ENCODE measurements around the gene MAML1.

The MAML1 gene

DNA sequence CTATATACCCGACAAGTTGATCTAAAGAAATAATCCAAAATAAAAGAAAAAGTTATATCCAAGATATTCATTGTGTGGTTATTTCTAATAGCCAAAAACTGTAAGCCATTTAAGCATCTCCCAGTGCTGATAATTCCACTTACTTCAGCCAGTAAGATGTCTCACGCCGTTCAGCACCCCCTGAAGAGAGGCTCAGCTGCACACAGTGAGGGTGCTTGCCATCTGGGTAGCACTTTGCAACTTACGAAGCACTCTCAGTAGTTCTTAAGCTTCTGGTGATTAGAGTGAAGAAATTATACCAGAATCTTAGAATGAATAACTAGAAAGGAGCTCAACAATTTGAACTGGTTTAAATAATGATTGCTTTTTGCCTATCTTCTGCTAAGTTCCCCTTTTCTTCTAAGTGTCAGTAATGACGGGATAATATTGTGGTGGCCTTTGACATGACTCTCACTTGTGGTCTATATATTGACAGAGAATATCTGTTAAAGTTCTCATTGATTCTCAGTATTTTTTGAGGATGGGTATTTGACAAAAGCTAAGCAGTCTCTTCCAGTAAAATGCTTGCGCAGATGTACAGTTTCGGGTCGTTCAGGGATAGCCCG, 35.0 kb downstream of the MAML1 start:
- TF ChIP-seq, protein P1, sequence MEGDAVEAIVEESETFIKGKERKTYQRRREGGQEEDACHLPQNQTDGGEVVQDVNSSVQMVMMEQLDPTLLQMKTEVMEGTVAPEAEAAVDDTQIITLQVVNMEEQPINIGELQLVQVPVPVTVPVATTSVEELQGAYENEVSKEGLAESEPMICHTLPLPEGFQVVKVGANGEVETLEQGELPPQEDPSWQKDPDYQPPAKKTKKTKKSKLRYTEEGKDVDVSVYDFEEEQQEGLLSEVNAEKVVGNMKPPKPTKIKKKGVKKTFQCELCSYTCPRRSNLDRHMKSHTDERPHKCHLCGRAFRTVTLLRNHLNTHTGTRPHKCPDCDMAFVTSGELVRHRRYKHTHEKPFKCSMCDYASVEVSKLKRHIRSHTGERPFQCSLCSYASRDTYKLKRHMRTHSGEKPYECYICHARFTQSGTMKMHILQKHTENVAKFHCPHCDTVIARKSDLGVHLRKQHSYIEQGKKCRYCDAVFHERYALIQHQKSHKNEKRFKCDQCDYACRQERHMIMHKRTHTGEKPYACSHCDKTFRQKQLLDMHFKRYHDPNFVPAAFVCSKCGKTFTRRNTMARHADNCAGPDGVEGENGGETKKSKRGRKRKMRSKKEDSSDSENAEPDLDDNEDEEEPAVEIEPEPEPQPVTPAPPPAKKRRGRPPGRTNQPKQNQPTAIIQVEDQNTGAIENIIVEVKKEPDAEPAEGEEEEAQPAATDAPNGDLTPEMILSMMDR (IDR thresholded peaks at IDR 0.05; ENCODE audit: low read depth, low read length) = no peak
- H3K4me3 ChIP-seq (replicated peaks in 1 of 2; ENCODE audit: low read depth in 2 of 2, low read length in 2 of 2) = no peak overlapping the region

DNA sequence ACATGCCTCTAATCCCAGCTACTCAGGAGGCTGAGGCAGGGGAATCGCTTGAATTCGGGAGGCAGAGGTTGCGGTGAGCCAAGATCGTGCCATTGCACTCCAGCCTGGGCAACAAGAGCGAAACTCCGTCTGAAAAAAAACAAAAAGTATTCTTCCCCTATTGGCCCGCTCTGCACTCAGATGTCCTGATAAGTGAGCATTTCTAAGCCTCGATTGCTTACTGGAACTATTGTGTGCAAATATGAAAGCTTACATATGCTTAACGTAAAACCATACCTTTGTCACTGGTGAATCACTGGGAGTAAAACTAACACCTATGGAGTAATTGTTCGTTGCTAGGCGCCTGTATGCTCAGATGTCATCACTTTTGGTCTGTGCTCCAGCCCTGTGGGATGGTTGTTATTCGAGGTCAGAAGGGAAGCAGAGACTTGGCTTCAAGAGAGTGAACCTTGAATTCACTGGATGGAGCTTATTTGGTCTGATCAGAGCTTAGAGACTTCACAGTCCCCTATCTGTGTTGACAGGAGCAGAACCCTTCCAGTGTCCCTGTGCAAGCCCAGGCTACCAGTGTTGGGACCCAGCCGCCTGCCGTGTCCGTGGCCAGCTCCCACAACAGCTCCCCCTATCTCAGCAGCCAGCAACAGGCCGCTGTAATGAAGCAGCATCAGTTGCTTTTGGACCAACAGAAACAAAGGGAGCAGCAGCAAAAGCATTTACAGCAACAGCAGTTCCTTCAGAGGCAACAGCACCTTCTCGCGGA, 35.9 kb downstream of the MAML1 start:
- TF ChIP-seq, protein P1 (IDR thresholded peaks at IDR 0.05; ENCODE audit: low read depth, low read length) = no peak
- DNase-seq (ENCODE audit: low read depth in 2 of 2) = no peak
- no peak overlapping the region for H3K4me3 ChIP-seq (replicated peaks in 1 of 2; ENCODE audit: low read depth in 2 of 2, low read length in 2 of 2)

More for the DNA sequence above, 35.0 kb downstream of the MAML1 start:
- no peak for DNase-seq (ENCODE audit: low read depth in 2 of 2)

DNA sequence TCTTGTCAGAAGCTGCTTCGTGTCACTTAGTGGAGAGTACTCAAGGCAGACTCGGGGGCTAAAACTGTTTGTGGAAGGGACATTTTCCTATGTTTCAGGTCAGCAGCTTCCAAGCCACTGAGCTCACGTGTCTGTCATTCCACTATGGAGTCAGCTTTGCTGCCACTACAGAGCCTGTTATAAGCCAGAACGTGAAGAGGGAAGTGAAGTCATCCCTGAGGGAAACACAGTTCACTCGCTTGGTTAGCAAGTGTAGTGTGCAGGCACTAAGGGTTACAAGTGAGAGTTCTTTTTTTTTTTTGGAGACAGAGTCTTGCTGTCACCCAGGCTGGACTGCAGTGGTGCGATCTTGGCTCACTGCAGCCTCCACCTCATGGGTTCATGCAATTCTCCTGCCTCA, 36.6 kb downstream of the MAML1 start:
- no peak for DNase-seq (ENCODE audit: low read depth in 2 of 2)
- TF ChIP-seq, protein P1 (IDR thresholded peaks at IDR 0.05; ENCODE audit: low read depth, low read length) = no peak
- H3K4me3 ChIP-seq (replicated peaks in 1 of 2; ENCODE audit: low read depth in 2 of 2, low read length in 2 of 2) = no peak overlapping the region

DNA sequence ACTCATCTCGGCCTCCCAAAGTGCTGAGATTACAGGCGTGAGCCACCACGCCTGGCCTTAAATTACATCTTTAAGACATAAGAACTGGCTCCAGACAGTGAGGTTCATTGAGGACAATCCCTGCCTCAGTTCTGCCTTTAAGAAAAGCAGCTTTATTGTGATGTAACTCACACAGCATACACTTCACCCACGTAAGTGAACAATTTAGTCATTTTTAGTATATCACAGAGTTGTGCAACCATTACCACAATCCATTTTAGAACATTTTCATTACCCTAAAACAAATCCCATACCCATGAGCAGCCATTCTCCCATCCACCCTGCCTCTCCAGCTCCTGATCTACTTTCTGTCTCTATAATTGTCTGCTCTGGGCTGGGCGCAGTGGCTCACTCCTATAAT, 37.2 kb downstream of the MAML1 start:
- TF ChIP-seq, protein P1 (IDR thresholded peaks at IDR 0.05; ENCODE audit: low read depth, low read length) = no peak
- no peak overlapping the region for H3K4me3 ChIP-seq (replicated peaks in 1 of 2; ENCODE audit: low read depth in 2 of 2, low read length in 2 of 2)
- DNase-seq (ENCODE audit: low read depth in 2 of 2) = no peak

DNA sequence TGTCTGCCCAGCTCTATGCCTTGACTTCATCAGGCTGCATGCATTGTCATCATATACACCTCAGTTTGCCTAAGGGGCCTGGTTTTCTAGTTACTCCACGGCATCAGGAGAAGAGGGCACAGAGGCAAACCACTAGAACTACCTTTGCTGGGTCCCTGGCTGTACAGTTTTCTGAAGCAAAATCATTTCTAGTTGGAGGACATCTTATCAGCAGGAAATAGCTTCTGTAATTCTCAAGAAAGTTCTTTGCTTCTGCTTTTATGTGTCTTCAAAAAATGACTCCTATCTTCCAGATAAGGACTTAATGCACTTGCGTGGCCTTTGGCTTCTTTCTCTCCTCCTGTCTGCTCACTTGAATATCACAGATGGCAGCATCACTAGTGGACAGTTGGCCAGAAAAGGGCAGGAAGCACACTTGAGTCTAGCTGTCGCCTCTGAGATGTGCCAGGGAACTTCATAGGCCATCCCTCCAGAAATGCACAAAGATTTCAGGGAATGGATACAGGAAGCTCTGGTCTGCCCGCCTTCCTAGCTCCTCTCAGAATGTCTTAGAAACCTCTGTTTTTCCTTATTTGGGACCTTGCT, 38.8 kb downstream of the MAML1 start:
- TF ChIP-seq, protein P1 (IDR thresholded peaks at IDR 0.05; ENCODE audit: low read depth, low read length) = no peak

DNA sequence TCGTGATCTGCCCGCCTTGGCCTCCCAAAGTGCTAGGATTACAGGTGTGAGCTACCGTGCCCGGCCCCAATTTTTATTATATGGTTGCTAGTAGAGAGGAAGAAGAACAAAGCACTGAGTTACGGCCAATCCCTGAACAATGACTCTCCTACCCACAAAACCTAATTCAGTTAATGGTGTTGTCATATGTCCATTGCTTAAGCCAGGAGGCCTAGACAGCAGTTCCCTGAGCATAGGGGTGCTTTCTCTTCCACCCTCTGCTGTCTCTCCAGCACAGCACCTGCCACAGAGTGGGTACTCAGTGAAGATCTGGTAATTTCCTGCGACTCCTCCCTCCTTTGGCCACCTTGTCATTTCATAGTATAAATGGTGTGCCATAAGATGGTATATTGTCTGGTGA, 39.7 kb downstream of the MAML1 start:
- no peak overlapping the region for H3K4me3 ChIP-seq (replicated peaks in 1 of 2; ENCODE audit: low read depth in 2 of 2, low read length in 2 of 2)
- DNase-seq (ENCODE audit: low read depth in 2 of 2) = no peak
- TF ChIP-seq, protein P1 (IDR thresholded peaks at IDR 0.05; ENCODE audit: low read depth, low read length) = no peak

More for the DNA sequence above, 38.8 kb downstream of the MAML1 start:
- H3K4me3 ChIP-seq (replicated peaks in 1 of 2; ENCODE audit: low read depth in 2 of 2, low read length in 2 of 2) = no peak overlapping the region
- no peak for DNase-seq (ENCODE audit: low read depth in 2 of 2)

Measured in cardiac fibroblast (primary cell).